Liver (tissue), 3 donors: ENCODE results near the gene USO1.

Experiments used
- EGR1 ChIP-seq, 2 donors: IDR thresholded peaks; 2 replicates each; pipeline ENCODE4 v1.6.1; 2016 to 2018; ENCODE audit warnings: antibody characterized with exemption in 2 of 2, low read depth in 2 of 2
- FOXA1 ChIP-seq: IDR thresholded peaks from 2 replicates; pipeline ENCODE4 v1.6.1; 2016; ENCODE audit warnings: antibody characterized with exemption
- FOXA2 ChIP-seq: IDR thresholded peaks from 2 replicates; pipeline ENCODE4 v1.6.1; 2016; ENCODE audit warnings: antibody characterized with exemption
- GABPA ChIP-seq, 2 donors: IDR thresholded peaks in 1 of 2; conservative IDR thresholded peaks in 1 of 2; 2 replicates each; pipeline ENCODE4 v1.6.1; 2016; ENCODE audit warnings: antibody characterized with exemption in 2 of 2, mild to moderate bottlenecking in 1 of 2, moderate library complexity in 1 of 2
- JUND ChIP-seq, 2 donors: IDR thresholded peaks; 2 replicates each; pipeline ENCODE4 v1.6.1; 2016; ENCODE audit warnings: antibody characterized with exemption in 2 of 2
- RAD21 ChIP-seq, 2 donors: IDR thresholded peaks; 2 replicates each; pipeline ENCODE4 v1.6.1; 2016; ENCODE audit warnings: antibody characterized with exemption in 2 of 2, mild to moderate bottlenecking in 2 of 2
- RXRA ChIP-seq, 2 donors: IDR thresholded peaks; 2 replicates each; pipeline ENCODE4 v1.6.1; 2017 to 2018; ENCODE audit warnings: antibody characterized with exemption in 2 of 2, mild to moderate bottlenecking in 1 of 2
- SP1 ChIP-seq: IDR thresholded peaks from 2 replicates; pipeline ENCODE4 v1.6.1; 2018; ENCODE audit warnings: antibody characterized with exemption, mild to moderate bottlenecking
- TAF1 ChIP-seq: conservative IDR thresholded peaks from 2 replicates; pipeline ENCODE4 v1.6.1; 2016; ENCODE audit warnings: antibody characterized with exemption, mild to moderate bottlenecking
- YY1 ChIP-seq: IDR thresholded peaks from 2 replicates; pipeline ENCODE4 v1.6.1; 2016; ENCODE audit warnings: antibody characterized with exemption, mild to moderate bottlenecking
- TF ChIP-seq, protein P1 (sequence below): fragments of 150-350 bp; IDR thresholded peaks from 2 replicates; pipeline ENCODE4 v1.5.1; 2017; ENCODE audit warnings: improper control_type of control experiment, low read depth, low read length; ENCODE audit not compliant: missing input control
- TF ChIP-seq, protein P2 (sequence below): IDR thresholded peaks from 2 replicates; pipeline ENCODE4 v1.6.1; 2016; ENCODE audit warnings: antibody characterized with exemption
- TF ChIP-seq, protein P3 (sequence below): IDR thresholded peaks from 2 replicates; pipeline ENCODE4 v1.6.1; 2016; ENCODE audit warnings: antibody characterized with exemption
- TF ChIP-seq, protein P4 (sequence below): IDR thresholded peaks from 2 replicates; pipeline ENCODE4 v1.6.1; 2016; ENCODE audit warnings: antibody characterized with exemption, mild to moderate bottlenecking
- donor health status: healthy.
- donor health status: healthy.

DNA sequence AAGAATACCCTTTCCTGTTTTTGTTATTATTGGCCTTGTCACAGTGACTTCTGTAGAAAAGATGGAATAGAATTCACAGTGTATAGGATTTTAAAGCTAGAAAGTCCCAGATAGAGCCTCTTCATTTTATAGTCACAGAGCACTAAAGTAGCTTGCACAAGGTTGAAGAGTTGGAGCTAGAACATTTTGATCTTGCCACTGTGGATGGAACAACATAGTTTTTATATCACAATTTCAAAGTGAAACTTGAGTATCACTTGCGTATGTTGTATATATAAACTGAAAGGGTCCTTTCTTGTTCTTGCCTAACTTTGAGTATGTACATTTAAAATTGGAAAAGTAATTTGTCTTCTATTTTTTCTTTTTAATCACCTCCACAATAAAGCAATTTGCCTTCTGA lies 2.7 kb downstream of the USO1 start:
- TF ChIP-seq, protein P1, sequence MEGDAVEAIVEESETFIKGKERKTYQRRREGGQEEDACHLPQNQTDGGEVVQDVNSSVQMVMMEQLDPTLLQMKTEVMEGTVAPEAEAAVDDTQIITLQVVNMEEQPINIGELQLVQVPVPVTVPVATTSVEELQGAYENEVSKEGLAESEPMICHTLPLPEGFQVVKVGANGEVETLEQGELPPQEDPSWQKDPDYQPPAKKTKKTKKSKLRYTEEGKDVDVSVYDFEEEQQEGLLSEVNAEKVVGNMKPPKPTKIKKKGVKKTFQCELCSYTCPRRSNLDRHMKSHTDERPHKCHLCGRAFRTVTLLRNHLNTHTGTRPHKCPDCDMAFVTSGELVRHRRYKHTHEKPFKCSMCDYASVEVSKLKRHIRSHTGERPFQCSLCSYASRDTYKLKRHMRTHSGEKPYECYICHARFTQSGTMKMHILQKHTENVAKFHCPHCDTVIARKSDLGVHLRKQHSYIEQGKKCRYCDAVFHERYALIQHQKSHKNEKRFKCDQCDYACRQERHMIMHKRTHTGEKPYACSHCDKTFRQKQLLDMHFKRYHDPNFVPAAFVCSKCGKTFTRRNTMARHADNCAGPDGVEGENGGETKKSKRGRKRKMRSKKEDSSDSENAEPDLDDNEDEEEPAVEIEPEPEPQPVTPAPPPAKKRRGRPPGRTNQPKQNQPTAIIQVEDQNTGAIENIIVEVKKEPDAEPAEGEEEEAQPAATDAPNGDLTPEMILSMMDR, result no peak
- no peak for TF ChIP-seq EGR1 (IDR thresholded peaks at IDR 0.05; ENCODE audit: low read depth in 2 of 2)
- no peak for TF ChIP-seq YY1
- TF ChIP-seq JUND (IDR thresholded peaks at IDR 0.05), result no peak
- TF ChIP-seq, protein P2, sequence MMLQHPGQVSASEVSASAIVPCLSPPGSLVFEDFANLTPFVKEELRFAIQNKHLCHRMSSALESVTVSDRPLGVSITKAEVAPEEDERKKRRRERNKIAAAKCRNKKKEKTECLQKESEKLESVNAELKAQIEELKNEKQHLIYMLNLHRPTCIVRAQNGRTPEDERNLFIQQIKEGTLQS, result no peak
- TF ChIP-seq, protein P3, sequence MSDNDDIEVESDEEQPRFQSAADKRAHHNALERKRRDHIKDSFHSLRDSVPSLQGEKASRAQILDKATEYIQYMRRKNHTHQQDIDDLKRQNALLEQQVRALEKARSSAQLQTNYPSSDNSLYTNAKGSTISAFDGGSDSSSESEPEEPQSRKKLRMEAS, result no peak
- TF ChIP-seq RAD21 (IDR thresholded peaks at IDR 0.05), result no peak
- TF ChIP-seq TAF1, result no peak
- no peak for TF ChIP-seq SP1
- TF ChIP-seq, protein P4, sequence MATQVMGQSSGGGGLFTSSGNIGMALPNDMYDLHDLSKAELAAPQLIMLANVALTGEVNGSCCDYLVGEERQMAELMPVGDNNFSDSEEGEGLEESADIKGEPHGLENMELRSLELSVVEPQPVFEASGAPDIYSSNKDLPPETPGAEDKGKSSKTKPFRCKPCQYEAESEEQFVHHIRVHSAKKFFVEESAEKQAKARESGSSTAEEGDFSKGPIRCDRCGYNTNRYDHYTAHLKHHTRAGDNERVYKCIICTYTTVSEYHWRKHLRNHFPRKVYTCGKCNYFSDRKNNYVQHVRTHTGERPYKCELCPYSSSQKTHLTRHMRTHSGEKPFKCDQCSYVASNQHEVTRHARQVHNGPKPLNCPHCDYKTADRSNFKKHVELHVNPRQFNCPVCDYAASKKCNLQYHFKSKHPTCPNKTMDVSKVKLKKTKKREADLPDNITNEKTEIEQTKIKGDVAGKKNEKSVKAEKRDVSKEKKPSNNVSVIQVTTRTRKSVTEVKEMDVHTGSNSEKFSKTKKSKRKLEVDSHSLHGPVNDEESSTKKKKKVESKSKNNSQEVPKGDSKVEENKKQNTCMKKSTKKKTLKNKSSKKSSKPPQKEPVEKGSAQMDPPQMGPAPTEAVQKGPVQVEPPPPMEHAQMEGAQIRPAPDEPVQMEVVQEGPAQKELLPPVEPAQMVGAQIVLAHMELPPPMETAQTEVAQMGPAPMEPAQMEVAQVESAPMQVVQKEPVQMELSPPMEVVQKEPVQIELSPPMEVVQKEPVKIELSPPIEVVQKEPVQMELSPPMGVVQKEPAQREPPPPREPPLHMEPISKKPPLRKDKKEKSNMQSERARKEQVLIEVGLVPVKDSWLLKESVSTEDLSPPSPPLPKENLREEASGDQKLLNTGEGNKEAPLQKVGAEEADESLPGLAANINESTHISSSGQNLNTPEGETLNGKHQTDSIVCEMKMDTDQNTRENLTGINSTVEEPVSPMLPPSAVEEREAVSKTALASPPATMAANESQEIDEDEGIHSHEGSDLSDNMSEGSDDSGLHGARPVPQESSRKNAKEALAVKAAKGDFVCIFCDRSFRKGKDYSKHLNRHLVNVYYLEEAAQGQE, result no peak
- TF ChIP-seq GABPA (IDR thresholded peaks at IDR 0.05 in 1 of 2, conservative IDR thresholded peaks at IDR 0.05 in 1 of 2), result no peak
- no peak for TF ChIP-seq FOXA2
- TF ChIP-seq FOXA1, result no peak
- TF ChIP-seq RXRA (IDR thresholded peaks at IDR 0.05), result no peak
